Stimulated activated naive CD8-positive, alpha-beta T cell treated with anti-CD3 and anti-CD28 coated beads, Interleukin-15, amount 100 ng/mL, for 72 hours (primary cell): ENCODE measurements around the gene DOCK4.

Source experiments
- ATAC-seq: fragments of 150-1000 bp; cut with Tn5 transposase; 2 replicates; pipeline ENCODE4 v1.10.0; 2021; ENCODE audit warnings: mild to moderate bottlenecking, moderate library complexity
- DNase-seq, 2 donors: peaks; one replicate each; pipeline ENCODE4 v3.0.0; 2021 to 2022
- H3K27ac Mint-ChIP-seq, 2 donors: one replicate each; pipeline ENCODE4 v1.8.0; 2022; ENCODE audit warnings: mild to moderate bottlenecking in 2 of 2, mixed read lengths in 2 of 2, moderate library complexity in 2 of 2
- H3K27me3 Mint-ChIP-seq: one replicate; pipeline ENCODE4 v1.8.0; 2022; ENCODE audit warnings: mixed read lengths
- H3K4me1 Mint-ChIP-seq: one replicate; pipeline ENCODE4 v1.8.0; 2022; ENCODE audit warnings: mild to moderate bottlenecking, mixed read lengths
- H3K4me3 Mint-ChIP-seq, 2 donors: one replicate each; pipeline ENCODE4 v1.8.0; 2022; ENCODE audit warnings: mild to moderate bottlenecking in 2 of 2, mixed read lengths in 2 of 2, moderate library complexity in 1 of 2
- H3K9me3 Mint-ChIP-seq, 2 donors: one replicate each; pipeline ENCODE4 v1.8.0; 2022; ENCODE audit warnings: mixed read lengths in 2 of 2

Gene DOCK4

GRCh38 chr7:112228632-112229031 is 22.4 kb upstream of the DOCK4 start:
- peaks cover 7 to 14% of the 10 kb centered on the region in 2 donors for H3K9me3 Mint-ChIP-seq
- no peaks in the 10 kb centered on the region for H3K27me3 Mint-ChIP-seq
- H3K4me3 Mint-ChIP-seq, result no peak overlapping the region
- no peak overlapping the region for H3K27ac Mint-ChIP-seq
- DNase-seq (no peak), ATAC-seq (no peak)
- peaks cover 33% of the 10 kb centered on the region for H3K4me1 Mint-ChIP-seq

- ATAC-seq, result no peak
- peaks cover 0 to 7% of the 10 kb centered on the region in 2 donors for H3K9me3 Mint-ChIP-seq
- no peak for DNase-seq
- no peak overlapping the region for H3K4me3 Mint-ChIP-seq
- H3K27ac Mint-ChIP-seq, result no peak overlapping the region
- H3K4me1 Mint-ChIP-seq, result peaks cover 36% of the 10 kb centered on the region
- H3K27me3 Mint-ChIP-seq, result no peaks in the 10 kb centered on the region
Measured at GRCh38 chr7:112226701-112227276, 20.6 kb upstream of the DOCK4 start.

GRCh38 chr7:112225006-112225405 is 18.8 kb upstream of the DOCK4 start:
- H3K9me3 Mint-ChIP-seq, result peaks cover 0 to 14% of the 10 kb centered on the region in 2 donors
- DNase-seq (no peak), ATAC-seq (no peak)
- H3K27ac Mint-ChIP-seq, result no peak overlapping the region
- H3K4me1 Mint-ChIP-seq, result peaks cover 42% of the 10 kb centered on the region
- H3K27me3 Mint-ChIP-seq, result no peaks in the 10 kb centered on the region
- no peak overlapping the region for H3K4me3 Mint-ChIP-seq

- peaks cover 35% of the 10 kb centered on the region for H3K4me1 Mint-ChIP-seq
Measured at GRCh38 chr7:112224186-112224585, 18.0 kb upstream of the DOCK4 start.

GRCh38 chr7:112223310-112223709 is 17.1 kb upstream of the DOCK4 start:
- DNase-seq (no peak), ATAC-seq (no peak)
- Mint-ChIP-seq H3K9me3 (peaks cover 0 to 14% of the 10 kb centered on the region in 2 donors), H3K4me1 (peaks cover 27% of the 10 kb centered on the region), H3K27ac (no peak overlapping the region), H3K4me3 (no peak overlapping the region), H3K27me3 (no peaks in the 10 kb centered on the region)

More at GRCh38 chr7:112224186-112224585, 18.0 kb upstream of the DOCK4 start:
- H3K27ac Mint-ChIP-seq, result peak overlapping the region in 1 of 2 donors; percentile 27
- H3K9me3 Mint-ChIP-seq, result peaks cover 0 to 14% of the 10 kb centered on the region in 2 donors
- ATAC-seq, result no peak
- no peaks in the 10 kb centered on the region for H3K27me3 Mint-ChIP-seq
- no peak for DNase-seq
- no peak overlapping the region for H3K4me3 Mint-ChIP-seq

DNA sequence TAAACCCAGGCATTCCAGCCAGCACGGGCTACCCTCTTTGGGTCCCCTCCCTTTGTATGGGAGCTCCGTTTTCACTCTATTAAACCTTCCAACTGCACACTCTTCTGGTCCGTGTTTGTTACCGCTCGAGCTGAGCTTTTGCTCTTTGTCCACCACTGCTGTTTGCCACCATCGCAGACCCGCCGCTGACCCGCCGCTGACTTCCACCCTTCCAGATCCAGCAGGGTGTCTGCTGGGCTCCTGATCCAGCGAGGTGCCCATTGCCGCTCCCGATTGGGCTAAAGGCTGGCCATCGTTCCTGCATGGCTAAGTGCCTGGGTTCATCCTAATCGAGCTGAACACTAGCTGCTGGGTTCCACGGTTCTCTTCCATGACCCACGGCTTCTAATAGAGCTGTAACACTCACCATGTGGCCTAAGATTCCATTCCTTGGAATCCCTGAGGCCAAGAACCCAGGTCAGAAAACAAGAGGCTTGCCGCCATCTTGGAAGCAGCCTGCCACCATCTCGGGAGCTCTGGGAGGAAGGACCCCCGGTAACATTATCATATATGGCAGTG is 14.8 kb upstream of the DOCK4 start:
- ATAC-seq (no peak), DNase-seq (no peak)
- Mint-ChIP-seq H3K4me3 (no peak overlapping the region), H3K27ac (no peak overlapping the region), H3K4me1 (peaks cover 26% of the 10 kb centered on the region), H3K9me3 (peaks cover 0 to 14% of the 10 kb centered on the region in 2 donors), H3K27me3 (no peaks in the 10 kb centered on the region)

DNA sequence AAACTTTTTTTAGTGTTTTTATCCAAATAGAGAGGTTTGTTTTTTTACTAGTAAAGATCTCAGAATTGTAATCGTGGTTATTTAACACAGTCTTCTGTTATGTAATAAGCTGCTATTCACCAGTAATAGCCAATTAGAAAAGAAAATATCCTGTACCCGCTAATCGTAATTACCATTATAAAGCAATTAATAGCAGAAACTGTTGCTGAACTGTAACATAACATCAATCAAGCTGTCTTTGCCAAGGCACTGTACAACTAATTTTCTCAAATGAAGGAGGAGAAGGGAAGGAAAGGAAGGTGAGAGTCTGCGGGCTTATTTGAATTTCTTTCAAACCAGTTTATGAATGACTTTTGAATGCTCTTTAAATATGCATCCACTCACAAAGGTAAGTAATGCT is 9.6 kb upstream of the DOCK4 start:
- H3K27me3 Mint-ChIP-seq, result no peaks in the 10 kb centered on the region
- ATAC-seq (no peak), DNase-seq (no peak)
- no peak overlapping the region for H3K4me3 Mint-ChIP-seq
- H3K4me1 Mint-ChIP-seq, result peaks cover 28% of the 10 kb centered on the region
- no peak overlapping the region for H3K27ac Mint-ChIP-seq
- peaks cover 0 to 2% of the 10 kb centered on the region in 2 donors for H3K9me3 Mint-ChIP-seq

DNA sequence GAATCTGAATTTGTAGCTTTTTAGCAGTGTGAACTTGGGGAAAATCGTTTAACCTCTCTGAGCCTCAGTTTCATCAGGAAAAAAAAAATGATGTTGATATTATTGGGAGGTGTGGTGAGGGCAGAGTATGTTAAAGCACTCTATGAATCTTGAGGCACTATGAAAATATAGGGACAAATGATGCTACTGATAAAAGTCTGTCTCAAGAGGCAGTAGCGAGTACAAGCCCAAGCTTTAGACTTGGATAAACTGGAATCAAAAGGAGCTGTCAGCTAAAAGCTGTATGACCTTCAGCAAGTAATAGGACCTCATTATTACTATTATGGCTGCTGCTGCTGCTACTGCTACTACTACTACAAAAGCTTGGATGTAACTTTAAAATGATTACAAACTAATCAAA is 8.7 kb upstream of the DOCK4 start:
- Mint-ChIP-seq H3K27me3 (no peaks in the 10 kb centered on the region), H3K9me3 (no peaks in the 10 kb centered on the region), H3K27ac (no peak overlapping the region), H3K4me1 (peaks cover 26% of the 10 kb centered on the region), H3K4me3 (no peak overlapping the region)
- DNase-seq, result no peak
- no peak for ATAC-seq

DNA sequence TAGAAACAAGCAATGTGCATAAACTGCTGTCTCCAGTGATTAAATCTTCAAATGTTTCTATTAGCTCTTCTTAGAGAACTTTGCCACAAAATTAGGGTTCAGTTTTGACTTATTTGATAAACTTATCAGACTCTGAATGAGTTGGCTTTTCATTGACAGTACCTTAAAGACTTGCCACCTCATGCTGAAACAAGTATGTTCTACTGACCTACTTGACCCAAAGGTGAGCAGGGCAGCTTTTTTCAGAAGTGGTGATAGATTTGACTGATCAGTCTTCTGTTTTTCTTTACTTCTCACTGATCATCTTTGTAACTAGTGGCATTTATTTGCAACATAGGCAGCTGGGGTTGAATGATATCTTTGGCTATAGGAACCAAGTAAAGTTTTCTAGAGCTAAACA is 8.1 kb upstream of the DOCK4 start:
- no peak overlapping the region for H3K27ac Mint-ChIP-seq
- H3K4me3 Mint-ChIP-seq, result no peak overlapping the region

DNA sequence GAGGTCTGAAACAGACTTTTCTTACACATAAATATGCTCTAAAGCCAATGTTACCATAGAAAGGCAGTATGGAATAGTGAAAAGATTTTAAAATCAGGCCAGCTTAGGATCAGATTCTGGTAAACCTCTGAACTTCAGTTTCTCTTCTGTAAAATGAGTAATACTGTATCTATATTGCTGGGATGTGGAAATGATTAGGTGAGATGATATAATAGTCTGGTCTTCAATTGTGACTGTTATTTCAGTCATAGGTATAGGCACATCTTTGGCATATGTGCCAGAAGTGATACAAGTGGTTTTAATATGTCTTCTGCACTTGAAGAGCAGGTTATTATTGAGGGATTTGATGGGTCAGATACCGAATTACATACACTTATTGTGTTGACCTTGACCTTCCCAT is 7.5 kb upstream of the DOCK4 start:
- ATAC-seq (peak; percentile 56), DNase-seq (no peak)
- Mint-ChIP-seq H3K27ac (no peak overlapping the region), H3K4me1 (peaks cover 26% of the 10 kb centered on the region), H3K9me3 (no peaks in the 10 kb centered on the region), H3K4me3 (no peak overlapping the region), H3K27me3 (no peaks in the 10 kb centered on the region)

More for the DNA sequence above, 8.1 kb upstream of the DOCK4 start:
- peaks cover 26% of the 10 kb centered on the region for H3K4me1 Mint-ChIP-seq
- H3K27me3 Mint-ChIP-seq, result no peaks in the 10 kb centered on the region
- ATAC-seq (no peak), DNase-seq (no peak)
- no peaks in the 10 kb centered on the region for H3K9me3 Mint-ChIP-seq

- no peaks in the 10 kb centered on the region for H3K9me3 Mint-ChIP-seq
- DNase-seq, result no peak
- peaks cover 32% of the 10 kb centered on the region for H3K4me1 Mint-ChIP-seq
Measured at GRCh38 chr7:112212571-112212970, 6.4 kb upstream of the DOCK4 start.

DNA sequence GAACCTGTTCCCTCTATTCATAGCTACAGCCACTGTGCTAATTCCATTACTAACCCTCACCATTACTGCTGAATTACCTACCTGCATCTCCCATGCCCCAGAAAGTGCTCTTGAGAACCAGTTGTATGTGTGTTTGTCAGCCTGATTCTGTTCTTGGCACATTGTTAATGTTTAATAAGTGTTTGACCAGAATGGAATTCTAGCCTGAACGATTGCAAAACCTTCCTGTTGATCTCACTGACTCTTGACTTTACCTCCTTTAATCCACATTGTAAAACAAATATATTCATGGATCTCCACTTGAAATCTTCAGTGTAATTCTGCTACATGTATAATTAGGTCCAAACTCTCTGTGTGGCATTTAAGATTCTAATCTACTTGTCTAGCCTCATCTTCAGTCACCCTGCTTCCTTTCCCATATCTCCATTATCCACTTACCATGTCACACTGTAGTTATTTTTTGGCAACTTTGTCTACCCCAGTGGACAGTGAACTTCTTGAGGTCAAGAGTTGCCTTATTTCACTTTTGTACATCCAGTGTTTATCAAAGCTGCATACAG is 5.2 kb upstream of the DOCK4 start:
- DNase-seq (no peak), ATAC-seq (no peak)
- Mint-ChIP-seq H3K4me1 (peaks cover 27% of the 10 kb centered on the region), H3K4me3 (no peak overlapping the region), H3K27ac (no peak overlapping the region), H3K9me3 (no peaks in the 10 kb centered on the region), H3K27me3 (no peaks in the 10 kb centered on the region)

More at GRCh38 chr7:112212571-112212970, 6.4 kb upstream of the DOCK4 start:
- no peak for ATAC-seq
- Mint-ChIP-seq H3K4me3 (no peak overlapping the region), H3K27ac (no peak overlapping the region), H3K27me3 (no peaks in the 10 kb centered on the region)

GRCh38 chr7:112207765-112208164 is 1.6 kb upstream of the DOCK4 start:
- Mint-ChIP-seq H3K27ac (no peak overlapping the region), H3K4me1 (peaks cover 30% of the 10 kb centered on the region), H3K4me3 (peak overlapping the region; percentile 97 to 98), H3K27me3 (peaks cover 24% of the 10 kb centered on the region), H3K9me3 (no peaks in the 10 kb centered on the region)
- ATAC-seq, result no peak
- DNase-seq, result no peak

GRCh38 chr7:112206991-112207592 is 893 bp upstream of the DOCK4 start:
- ATAC-seq, result no peak
- peaks cover 26% of the 10 kb centered on the region for H3K27me3 Mint-ChIP-seq
- no peaks in the 10 kb centered on the region for H3K9me3 Mint-ChIP-seq
- DNase-seq, result peak in 1 of 2 donors; percentile 3
- peaks cover 30% of the 10 kb centered on the region for H3K4me1 Mint-ChIP-seq
- H3K27ac Mint-ChIP-seq, result peak overlapping the region; percentile 73 to 93
- peak overlapping the region; percentile 97 to 98 for H3K4me3 Mint-ChIP-seq

DNA sequence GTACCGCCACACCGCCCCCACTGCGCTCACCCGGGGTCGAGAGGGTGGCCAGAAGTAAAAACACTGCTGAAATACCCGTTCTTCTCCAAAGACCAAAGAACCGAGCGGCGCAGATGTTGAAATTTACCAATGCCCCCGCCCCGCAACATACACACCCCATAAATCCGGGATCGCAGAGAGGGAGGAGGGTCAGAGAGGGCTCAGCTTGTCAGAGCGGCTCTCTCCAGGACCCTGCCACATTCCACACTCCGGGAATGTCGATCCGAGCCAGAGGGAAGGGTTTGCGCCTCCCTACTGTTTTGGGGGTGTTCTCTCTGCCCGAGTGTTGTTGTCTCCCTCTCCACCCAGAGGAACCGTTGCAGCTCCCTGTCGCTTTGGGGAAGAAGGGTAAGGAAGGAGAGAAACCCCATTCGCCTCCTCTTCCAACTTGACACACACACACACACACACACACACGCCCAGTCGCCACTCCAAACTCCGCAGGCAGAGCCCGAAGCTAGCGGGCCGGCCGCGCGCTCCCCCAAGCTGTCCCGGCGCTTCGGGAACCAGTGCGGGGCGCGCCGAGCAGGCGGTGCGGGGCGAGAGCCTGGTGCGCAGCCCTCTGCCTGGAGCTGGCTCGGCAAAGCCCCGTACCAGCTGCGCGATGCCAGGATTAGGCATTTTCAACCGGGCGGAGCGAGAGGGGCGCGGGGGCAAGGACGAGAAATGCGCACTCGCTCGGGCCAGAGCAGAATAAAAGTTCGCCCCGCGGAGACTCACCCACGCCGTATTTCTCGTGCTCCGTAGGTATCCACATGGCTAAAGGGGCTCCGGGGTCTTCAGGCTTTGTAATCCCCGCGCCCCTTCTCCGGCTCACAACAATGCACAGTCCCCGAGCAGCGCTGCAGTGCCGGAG is 609 bp downstream of the DOCK4 start:
- no peaks in the 10 kb centered on the region for H3K9me3 Mint-ChIP-seq
- no peak overlapping the region for H3K27ac Mint-ChIP-seq
- ATAC-seq, result peak; percentile 35
- H3K4me3 Mint-ChIP-seq, result peak overlapping the region; percentile 97 to 98
- DNase-seq, result peak in 1 of 2 donors; percentile 49
- peaks cover 25% of the 10 kb centered on the region for H3K4me1 Mint-ChIP-seq
- H3K27me3 Mint-ChIP-seq, result peaks cover 40% of the 10 kb centered on the region
